D721Med (cell line): ENCODE results near the gene ANGPTL5.

Source experiments
- DNase-seq: peaks from one replicate; pipeline ENCODE4 v3.0.0; 2011; ENCODE audit warnings: low spot score; ENCODE audit not compliant: insufficient read length
- FAIRE-seq: peaks from 2 replicates; lab custom pipeline; 2011; peaks lifted over from hg19 to GRCh38; lab: Jason Lieb, UNC
- CTCF ChIP-seq: IDR thresholded peaks from 2 replicates; pipeline ENCODE4 v1.5.1; 2012; ENCODE audit warnings: mild to moderate bottlenecking, control low read depth; ENCODE audit not compliant: insufficient read depth; ENCODE audit errors: missing control alignments

Gene ANGPTL5

GRCh38 chr11:101940901-101941520 lies 24.7 kb upstream of the ANGPTL5 start:
- no peak for FAIRE-seq
- TF ChIP-seq CTCF = no peak
- no peak for DNase-seq

- FAIRE-seq = no peak
- no peak for TF ChIP-seq CTCF
- no peak for DNase-seq
Measured at GRCh38 chr11:101931692-101932091, 15.4 kb upstream of the ANGPTL5 start.

- FAIRE-seq = no peak
- TF ChIP-seq CTCF = no peak
- DNase-seq = no peak
Measured at GRCh38 chr11:101929294-101929915, 13.1 kb upstream of the ANGPTL5 start.

- no peak for DNase-seq
- no peak for TF ChIP-seq CTCF
Measured at GRCh38 chr11:101923554-101923953, 7.2 kb upstream of the ANGPTL5 start.

GRCh38 chr11:101920992-101921391 lies 4.7 kb upstream of the ANGPTL5 start:
- TF ChIP-seq CTCF = no peak
- FAIRE-seq (no peak), DNase-seq (no peak)

More at GRCh38 chr11:101923554-101923953, 7.2 kb upstream of the ANGPTL5 start:
- no peak for FAIRE-seq

- FAIRE-seq (no peak), DNase-seq (no peak)
- no peak for TF ChIP-seq CTCF
Measured at GRCh38 chr11:101917226-101917625, 904 bp upstream of the ANGPTL5 start.

GRCh38 chr11:101915791-101916291 lies 481 bp downstream of the ANGPTL5 start:
- DNase-seq = no peak
- FAIRE-seq = no peak

More at GRCh38 chr11:101915791-101916291, 481 bp downstream of the ANGPTL5 start:
- no peak for TF ChIP-seq CTCF
